A549 (cell line): Measurements from ENCODE around the gene CCDC27.

Experiments
- CTCF ChIP-seq: fragments of >200 bp; sonication (Bioruptor Twin); formaldehyde crosslinking; IDR thresholded peaks from 3 replicates; pipeline ENCODE4 v1.5.1; 2016
- ESRRA ChIP-seq: fragments of 150-350 bp; IDR thresholded peaks from 2 replicates; pipeline ENCODE4 v1.6.1; 2014; ENCODE audit warnings: mild to moderate bottlenecking, low read length, borderline replicate concordance
- JUN ChIP-seq, 2 experiments: fragments of >200 bp; sonication (Bioruptor Twin); formaldehyde crosslinking; IDR thresholded peaks; 2 replicates in 1 of 2; 3 replicates in 1 of 2; pipeline ENCODE4 v1.6.1; 2016 to 2017
- MAX ChIP-seq: IDR thresholded peaks from 2 replicates; pipeline ENCODE4 v1.6.1; 2012
- NPAS2 ChIP-seq: fragments of 250-450 bp; sonication (Bioruptor Pico); IDR thresholded peaks from 2 replicates; pipeline ENCODE4 v1.8.0; 2022; ENCODE audit warnings: mild to moderate bottlenecking, moderate library complexity, borderline replicate concordance
- RFX5 ChIP-seq: fragments of 450-650 bp; IDR thresholded peaks from 2 replicates; pipeline ENCODE4 v1.7.1; 2014; ENCODE audit warnings: antibody characterized with exemption, mild to moderate bottlenecking, moderate library complexity
- SMC3 ChIP-seq: fragments of >200 bp; sonication (Bioruptor Twin); formaldehyde crosslinking; IDR thresholded peaks from 3 replicates; pipeline ENCODE4 v1.6.1; 2018; ENCODE audit warnings: inconsistent platforms

GRCh38 chr1:3803905-3804626 is 51.8 kb downstream of the CCDC27 start:
- no peak for TF ChIP-seq NPAS2
- TF ChIP-seq ESRRA: no peak
- TF ChIP-seq SMC3: no peak
- no peak for TF ChIP-seq RFX5
- TF ChIP-seq MAX: no peak
- TF ChIP-seq JUN (IDR thresholded peaks at IDR 0.05): no peak
- TF ChIP-seq CTCF: no peak
